ENCODE measurements around the gene HNRNPA3.
"Not testable (repeated sequence)": the region's sequence is repeated elsewhere in the genome, so short reads cannot be mapped to it uniquely, and the experiment has no call there.

The HNRNPA3 gene

DNA sequence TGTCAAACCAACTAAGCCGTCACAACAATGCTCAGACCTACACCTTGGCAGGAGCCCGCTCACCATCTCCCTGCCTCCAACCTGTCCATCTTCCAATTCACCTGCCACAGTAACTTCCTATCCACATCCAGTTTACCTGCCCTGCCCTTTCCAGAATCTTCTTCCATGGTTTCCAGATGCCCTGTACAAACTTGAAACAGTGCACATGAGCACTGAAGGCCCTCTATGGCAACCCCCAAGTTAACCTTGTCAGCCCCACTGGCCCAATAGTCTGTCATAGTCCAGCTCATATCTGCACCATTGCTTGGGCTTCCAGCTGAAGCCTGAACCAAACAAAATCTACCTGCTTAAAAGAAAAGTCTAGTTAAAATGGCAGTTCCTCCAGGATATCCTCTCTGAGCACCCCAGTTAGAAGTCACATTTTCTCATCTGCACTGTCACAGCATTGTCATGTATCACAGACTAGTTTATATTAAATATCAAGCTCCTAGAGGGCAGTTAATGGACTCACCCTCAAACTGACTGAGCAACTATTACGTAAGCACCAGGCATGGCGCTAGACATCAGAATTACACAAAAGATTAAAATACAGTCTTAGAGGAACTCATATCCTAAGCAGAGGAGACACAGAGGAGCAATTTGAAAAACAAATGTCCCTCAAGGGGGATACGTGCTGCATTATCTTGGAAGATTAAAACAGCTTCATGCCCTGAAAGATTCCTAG is 40.4 kb downstream of the HNRNPA3 start:
- in situ Hi-C loops (cut with HindIII; ENCODE audit: low sequenced_read_pairs) = loop anchor here (5.0 kb wide), 2 partner anchors 86 to 154 kb away; no protein-coding TSS in a partner anchor

DNA sequence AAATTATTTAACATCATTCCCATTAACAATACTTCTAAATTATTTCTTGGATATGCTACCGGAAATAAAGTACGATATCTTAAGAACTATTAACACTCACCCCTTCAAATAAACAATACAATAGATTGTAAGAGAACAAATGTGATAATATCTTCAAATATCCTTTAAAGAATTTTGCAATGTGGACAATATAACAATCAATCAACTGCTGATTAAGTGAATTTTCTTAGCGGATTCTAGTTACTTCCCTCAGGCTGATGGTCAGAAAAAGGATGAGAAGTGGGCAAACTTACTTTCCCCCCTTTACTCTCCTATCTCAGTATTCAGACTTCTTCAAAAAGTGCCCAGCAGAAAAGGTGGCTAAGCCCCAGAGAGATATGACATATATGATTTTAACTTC is 41.1 kb downstream of the HNRNPA3 start:
- in situ Hi-C loops (cut with HindIII; ENCODE audit: low sequenced_read_pairs) = loop anchor here (5.0 kb wide), 2 partner anchors 86 to 154 kb away; no protein-coding TSS in a partner anchor

DNA sequence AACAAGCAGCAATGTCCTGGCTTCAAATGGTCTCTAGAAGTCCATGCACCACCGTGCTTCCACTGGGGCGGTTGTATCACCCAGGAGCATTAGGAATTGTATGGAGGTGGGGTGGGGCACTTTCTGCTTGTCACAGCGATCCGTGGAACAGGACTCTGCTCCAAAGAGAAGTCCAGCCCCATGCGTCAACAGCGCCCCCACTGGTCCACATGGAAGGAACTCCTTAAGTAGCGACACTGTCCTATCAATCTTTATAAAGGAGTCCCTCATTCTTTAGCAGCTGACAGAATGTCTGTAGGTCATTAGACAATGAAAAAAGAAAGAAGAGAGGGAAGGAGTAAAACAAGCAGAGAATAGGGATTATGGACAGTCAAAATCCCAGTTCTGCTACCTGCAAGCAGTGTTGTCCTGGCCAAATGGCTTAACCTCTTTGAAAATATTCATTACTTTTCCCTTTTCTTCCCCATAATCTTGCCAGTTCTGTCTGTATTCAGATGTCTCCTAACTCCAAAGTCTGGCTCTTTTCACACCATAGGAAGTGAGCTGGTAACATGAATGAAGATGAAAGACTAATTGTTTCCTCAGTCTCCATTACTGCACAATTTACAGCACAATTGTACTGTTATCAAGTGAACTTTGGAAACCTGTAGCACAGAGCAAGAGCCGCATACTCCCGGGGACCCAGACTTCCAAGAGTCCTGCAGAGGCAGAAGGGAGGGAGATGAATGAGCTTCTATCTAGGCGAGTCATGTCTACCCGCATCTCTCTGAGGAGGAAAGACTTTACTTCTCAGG is 42.0 kb downstream of the HNRNPA3 start:
- in situ Hi-C loops (cut with HindIII; ENCODE audit: low sequenced_read_pairs) = loop anchor here (5.0 kb wide), 2 partner anchors 87 to 153 kb away; no protein-coding TSS in a partner anchor

DNA sequence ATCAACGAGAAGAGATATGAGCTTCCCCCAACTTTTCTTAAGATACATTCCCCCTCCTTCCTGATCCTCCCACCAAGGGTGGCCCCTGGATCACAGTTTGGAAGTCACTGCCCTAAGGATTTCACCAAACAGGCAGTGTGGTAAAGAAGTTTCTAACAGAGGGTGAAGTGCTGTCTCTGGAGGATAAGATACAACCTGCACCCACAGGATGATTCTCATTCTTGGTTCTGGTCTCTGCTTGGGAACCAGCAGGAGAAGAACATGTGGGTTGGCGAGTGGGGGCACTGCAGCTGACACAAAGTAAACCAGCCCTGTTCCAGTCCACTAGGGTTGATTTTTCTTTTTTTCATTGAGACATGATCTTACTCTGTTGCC is 42.6 kb downstream of the HNRNPA3 start:
- in situ Hi-C loops (cut with HindIII; ENCODE audit: low sequenced_read_pairs) = no loop called here

DNA sequence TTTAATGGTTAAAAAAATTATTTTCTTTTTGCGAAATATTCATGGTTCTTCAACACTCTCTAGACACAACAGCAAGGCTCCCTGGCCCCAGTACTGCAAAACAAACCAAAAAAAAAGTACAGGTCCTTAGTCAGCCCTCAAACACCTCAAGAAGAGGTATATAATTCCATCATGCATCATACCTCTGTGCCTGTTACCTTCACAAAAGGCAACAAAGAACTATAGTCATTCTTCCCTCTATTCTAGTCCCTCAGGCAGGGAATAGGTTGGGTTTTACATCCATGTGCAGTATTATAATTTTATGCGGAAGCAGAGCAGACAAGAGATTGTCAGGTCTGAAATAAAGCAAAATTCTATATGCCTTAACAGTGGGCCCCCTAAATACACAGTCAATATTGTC is 43.4 kb downstream of the HNRNPA3 start:
- in situ Hi-C loops (cut with HindIII; ENCODE audit: low sequenced_read_pairs) = no loop called here

DNA sequence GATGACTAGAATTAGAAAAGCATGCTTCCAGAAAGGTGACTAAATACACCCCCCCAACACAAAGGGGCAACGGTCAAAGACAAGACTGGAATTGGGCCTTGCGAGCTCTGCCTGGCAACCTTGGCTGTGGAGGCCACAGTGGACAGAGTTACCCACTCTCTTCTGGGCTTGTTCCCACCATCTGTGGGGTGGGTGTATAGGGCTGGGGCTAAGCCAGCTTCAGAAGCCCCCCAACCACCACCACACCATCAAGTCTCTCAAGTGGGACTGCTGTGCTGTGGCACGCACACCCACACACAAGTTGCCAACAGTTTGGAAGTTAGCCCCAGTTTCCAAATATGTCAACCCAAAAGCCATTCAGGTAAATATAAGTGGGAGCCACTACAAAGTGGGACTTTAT is 44.1 kb downstream of the HNRNPA3 start:
- in situ Hi-C loops (cut with HindIII; ENCODE audit: low sequenced_read_pairs) = no loop called here

DNA sequence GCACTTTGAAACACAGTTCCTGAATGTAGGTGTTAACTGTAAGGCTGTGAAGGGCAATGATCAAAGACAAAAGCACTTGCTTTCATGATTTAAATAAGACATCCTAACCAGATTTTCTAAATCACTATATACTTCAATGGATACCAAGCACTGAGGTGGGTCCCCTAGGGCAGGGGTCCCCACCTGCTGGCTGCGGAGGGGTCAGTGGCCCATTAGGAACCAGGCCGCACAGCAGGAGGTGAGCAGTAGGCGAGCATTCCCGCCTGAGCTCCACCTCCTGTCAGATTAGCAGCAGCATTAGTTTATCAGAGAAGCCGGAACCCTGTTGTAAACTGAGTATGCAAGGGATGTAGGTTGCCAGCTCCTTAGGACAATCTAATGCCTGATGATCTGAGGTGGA is 44.9 kb downstream of the HNRNPA3 start:
- in situ Hi-C loops (cut with HindIII; ENCODE audit: low sequenced_read_pairs) = no loop called here

DNA sequence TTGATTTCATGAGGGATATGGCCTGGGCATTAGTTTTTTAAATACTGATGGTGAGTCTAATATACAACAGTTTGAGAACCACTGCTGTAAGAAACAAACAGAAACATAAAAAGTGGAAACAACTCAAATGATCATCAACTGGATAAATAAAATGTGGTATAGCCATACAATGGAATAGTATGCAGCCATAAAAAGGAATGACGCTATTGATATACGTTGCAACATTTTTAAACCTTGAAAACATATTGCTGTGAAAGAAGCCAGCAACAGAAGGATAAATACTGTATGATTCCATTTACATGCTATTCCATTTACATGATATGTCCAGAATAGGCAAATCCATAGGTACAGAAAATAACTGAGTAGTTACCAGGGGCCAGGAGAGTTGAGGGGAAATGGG is 45.5 kb downstream of the HNRNPA3 start:
- in situ Hi-C loops (cut with HindIII; ENCODE audit: low sequenced_read_pairs) = no loop called here

DNA sequence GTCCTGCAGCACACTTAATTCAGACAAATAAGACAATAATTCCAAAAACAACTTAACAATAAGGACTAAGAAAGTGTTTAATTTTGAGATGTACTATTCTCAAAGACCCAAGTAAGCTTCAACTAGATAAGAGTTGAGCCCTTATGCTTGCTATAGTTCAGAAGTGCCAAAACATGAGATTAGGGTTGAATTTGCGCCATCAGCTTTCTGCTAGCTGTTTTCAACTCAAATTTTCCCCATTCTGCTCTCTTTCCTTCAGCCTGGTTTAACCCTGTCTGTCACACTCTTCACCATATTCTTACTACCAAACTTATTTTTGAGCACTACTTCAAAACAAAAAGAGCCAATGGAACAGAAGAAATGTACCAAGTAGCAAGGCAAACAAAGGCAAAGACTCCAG is 47.8 kb downstream of the HNRNPA3 start:
- in situ Hi-C loops (cut with HindIII; ENCODE audit: low sequenced_read_pairs) = no loop called here

DNA sequence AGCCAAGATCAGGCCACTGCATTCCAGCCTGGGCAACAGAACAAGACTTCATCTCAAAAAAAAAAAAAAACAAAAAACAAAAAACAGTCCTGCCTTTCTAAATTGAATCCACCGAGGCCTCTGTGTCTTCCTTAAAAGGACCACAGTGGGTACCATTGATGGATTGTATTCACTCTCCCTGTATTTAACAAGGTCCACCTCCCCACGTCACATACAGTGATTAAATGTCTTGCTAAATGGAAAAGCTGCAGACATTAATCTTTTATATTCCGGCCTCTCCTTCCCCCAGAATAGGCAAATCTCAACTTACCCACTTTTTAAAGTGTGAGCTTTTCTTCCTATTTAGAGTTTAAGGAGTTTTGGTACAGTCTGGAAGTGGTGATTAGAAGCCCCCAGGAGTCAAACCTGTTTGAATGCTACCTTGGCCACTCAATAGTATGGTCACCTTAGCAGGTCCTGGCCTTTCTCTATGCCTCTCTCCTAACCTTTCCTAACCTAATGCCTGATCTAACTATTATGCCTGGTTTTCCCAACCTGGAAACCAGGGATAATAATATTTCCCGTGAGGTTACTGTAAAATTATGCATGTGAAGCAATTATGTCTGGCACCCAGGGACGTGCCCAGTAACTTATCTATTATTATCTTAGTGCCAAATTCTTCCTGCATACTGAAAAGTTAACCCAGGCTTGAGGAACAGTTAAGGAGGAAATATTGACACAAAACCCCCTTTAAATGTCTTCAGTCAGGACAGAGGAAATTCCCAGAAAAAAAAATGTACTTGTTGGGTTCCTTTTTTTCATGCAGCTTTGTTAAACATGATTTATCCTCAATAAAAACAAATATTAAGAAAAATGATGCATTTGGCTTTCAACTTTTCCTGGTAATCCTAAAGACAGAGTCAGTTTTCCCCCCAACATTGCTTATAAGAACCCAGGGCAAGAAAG is 48.8 kb downstream of the HNRNPA3 start:
- in situ Hi-C loops (cut with HindIII; ENCODE audit: low sequenced_read_pairs) = no loop called here

DNA sequence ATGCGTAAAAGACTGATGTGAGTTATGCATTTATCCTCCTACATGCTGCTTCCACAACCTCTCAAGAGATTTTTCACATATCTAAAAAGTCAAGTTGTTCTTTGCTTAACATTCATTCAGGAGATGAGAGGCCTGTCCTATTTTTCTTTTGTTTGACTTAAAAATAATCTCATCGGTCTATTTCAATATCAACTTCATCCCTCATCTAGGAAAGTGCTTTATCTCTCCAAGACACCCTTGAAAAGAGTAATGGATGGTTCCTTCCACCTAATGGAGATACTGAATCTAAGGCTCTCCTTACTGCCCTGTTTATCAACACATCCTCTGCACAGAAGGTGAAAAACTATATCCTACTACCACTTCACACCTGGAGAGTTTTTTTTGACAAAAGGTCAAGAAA is 49.5 kb downstream of the HNRNPA3 start:
- in situ Hi-C loops (cut with HindIII; ENCODE audit: low sequenced_read_pairs) = no loop called here

DNA sequence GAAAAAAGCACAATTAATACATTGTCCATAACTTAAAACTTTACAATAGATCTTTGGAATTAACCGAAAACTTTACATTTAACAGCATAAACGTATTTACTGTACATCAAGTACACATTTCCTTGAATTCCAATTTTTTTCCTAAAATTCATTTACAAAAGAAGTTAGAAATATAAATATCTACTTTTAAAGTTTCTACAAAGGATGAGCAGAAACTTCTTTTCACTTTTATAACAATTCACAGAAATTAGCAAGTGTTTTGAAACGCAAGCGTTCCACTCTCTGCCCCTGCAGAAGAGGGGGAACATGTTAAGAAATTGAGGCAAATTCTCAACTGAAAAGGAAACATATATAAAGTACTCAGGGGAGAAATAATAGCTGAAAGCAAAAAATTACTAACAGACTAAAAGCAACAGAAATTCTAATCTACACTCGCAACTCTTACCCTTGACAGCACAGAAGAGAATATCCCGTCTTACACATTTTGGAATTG is 50.4 kb downstream of the HNRNPA3 start:
- in situ Hi-C loops (cut with HindIII; ENCODE audit: low sequenced_read_pairs) = no loop called here

DNA sequence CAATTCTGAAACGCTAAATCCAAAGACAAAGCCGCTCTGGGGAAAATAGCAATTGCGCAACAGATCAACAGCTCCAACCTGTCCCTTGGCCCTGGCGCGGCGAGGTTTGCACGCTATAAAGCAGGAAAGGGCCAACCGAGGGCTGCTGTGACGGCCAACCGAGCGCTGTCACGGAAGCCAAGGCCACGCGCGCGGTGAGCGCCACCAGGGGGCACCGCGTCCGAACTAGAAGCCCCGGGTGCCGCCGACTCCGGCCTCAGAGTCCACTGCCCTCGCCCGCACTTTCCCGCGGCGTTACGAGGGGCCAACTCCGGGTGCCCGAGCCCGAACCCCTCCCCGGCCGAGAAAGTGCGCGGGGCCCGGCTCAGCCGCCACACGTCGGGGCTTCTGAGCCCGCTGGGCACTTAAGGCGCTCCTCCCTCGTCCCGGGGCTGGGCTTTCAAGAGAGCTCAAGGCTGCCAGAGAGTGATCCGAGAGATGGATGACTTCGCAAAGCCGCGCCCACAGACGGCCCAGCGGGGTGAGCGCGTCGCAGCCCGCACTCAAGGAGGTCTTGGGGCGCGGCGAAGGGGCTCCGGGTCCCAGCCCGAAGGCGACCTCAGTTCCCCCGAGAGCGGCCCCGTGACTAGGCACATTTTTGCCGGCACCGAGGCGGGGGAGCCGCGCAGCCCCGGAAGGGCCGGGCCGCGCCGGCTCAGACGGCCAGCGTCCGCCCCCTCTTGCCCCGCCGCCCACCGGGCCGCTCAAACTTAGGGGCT is 51.0 kb downstream of the HNRNPA3 start:
- in situ Hi-C loops (cut with HindIII; ENCODE audit: low sequenced_read_pairs) = no loop called here

DNA sequence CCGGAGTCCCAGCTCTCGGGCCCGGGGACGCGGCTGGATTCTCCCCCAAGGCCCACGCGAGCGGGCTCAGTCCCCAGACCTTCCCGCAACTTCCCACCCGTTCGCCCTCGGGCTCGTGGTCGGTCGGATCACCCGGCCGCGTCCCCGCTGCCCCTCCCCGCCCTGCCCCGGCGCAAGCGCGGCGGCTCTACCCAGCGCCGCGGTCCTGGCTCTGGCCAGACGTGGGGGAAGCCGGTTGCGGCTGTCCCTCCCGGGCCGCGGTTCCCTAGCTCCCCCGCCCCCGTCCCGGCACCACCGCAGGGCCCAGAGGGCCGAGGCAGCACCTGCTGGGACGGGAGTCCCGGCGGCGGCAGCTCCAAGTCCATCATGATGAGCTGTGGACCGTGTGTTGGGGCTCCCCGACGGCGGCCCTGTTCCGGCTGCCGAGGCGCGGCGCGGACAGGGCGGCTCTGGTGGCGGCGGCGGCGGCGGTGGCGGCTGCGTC is 51.7 kb downstream of the HNRNPA3 start:
- in situ Hi-C loops (cut with HindIII; ENCODE audit: low sequenced_read_pairs) = no loop called here

DNA sequence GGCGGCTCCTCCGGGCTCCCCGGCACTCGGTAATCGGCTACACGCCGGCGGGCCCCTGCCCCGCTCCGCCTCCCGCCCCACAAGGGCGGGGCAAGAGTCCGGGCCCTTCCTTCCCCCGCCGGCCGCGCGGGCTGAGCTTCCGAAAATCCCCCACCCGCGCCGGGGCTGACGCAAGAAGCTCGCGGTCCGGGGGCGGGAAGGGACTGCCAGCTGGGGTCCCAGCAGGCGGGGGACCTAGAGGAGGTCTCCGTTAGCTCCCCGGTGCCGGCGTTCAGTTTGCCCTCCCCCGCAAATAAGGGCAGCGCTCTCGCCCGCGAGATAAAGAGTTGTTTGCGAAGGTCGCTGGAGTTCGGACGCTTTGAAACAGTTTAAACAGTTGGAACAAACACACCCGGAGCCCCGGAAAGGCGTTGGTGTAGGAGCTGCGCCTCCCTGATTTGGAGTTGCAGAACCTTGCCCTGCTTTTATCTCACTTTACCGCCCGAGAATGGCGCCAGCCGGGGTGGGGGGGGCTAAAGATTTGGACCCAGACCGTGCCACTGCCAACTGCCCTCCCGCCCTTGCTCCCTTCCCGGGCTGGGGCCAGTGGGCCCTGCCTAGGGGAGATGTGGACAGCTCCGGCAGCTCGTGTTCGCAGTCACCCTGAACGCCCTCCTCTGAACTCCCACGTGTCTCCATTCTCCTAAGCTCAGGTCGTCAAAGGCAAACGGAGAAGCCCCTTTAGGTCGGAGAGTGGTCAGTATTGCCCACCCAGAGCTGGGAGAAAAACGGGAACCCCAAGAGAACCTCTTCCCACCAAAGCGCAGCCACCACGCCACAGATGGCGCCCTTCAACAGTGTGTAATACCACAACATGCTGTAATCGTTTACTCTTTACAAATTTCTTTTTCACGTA is 52.3 kb downstream of the HNRNPA3 start, which contains the start of gene NFE2L2:
Gene NFE2L2, minus strand, starts transcription at position 35 of the 895 bp plus-strand sequence. CDS start 151 bp downstream, outside the sequence.
- in situ Hi-C loops (cut with HindIII; ENCODE audit: low sequenced_read_pairs) = no loop called here

DNA sequence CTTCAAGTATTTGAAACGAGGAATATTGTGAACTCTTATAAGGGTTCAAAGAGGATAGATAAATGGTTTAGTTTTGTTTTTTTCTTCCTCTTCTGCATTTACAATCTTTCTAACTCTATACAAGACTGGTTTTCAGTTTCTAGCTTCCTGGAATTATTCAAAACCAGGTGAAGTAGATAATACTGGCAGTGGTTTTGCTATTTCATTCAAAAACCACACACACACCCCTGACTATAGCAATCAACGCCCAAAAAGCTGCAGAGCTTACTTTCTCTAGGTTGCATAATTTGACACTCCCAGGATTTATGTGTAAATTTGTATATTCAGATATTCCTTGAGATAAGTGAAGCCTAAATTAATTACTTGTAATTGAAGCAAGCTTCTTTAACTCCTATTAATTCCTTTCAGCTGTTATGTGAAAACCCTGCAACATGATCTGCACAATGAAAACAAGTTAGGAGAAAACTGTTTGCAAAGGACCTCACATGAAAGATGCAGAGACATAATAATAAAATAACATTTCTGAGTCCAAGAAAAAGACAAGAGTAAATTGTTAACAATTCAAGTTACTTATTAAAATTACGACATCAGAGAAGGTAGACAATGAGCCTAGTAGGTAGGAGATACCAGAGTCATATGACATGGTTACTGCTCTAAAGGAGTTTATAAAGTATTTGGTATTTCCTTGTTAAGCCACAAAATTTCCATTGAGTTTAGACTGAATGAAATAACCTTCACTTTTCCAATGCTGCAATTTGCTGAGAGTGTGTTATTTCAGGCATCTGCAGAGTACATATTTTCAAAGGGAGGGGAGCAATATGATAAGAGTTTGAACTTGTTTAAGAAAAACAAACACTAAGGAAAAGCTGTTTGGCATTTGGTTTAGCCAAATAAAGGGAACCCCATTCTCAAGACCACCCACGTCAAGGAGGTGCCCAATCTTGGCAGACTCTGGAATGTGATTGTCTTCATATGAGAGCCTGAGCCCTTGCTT is 53.5 kb downstream of the HNRNPA3 start:
- in situ Hi-C loops (cut with HindIII; ENCODE audit: low sequenced_read_pairs) = no loop called here

DNA sequence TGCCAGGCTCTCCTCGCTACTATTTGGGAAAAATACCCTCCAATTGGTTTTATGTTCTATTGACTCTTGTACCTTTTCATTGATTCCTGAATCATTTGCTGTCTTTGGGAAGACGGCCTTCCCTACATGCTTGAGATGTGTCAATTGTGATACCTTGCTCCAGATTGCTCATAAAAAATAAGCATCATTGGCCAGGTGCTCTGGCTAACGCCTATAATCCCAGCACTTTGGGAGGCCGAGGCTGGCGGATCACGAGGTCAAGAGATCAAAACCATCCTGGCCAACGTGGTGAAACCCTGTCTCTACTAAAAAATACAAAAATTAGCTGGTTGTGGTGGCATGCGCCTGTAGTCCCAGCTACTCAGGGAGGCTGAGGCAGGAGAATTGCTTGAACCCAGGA is 54.4 kb downstream of the HNRNPA3 start:
- in situ Hi-C loops (cut with HindIII; ENCODE audit: low sequenced_read_pairs) = not testable (repeated sequence)
